ENCODE results near the gene TGFBR3. TPM values are rescaled to one million over a fixed set of nuclear protein-coding genes. Genes with fewer than 3 reads are reported as not detected.

TGFBR3 gene
- total and polyA plus RNA-seq, 12 donors = 6.6 to 36.7 (median 24.3) TPM

- no peak for TF ChIP-seq CTCF (IDR thresholded peaks at IDR 0.05)
- H3K27me3 ChIP-seq = no peaks in the 10 kb centered on the region
- H3K27ac ChIP-seq = peak overlapping the region; percentile 56 to 88 (median 84)
- no peaks in the 10 kb centered on the region for H3K36me3 ChIP-seq
- 46 to 69% methylated on average over 9 of the region's 9 CpGs for WGBS, 2 donors
- peak; percentile 49 to 71 for DNase-seq
- H3K9me3 ChIP-seq = no peaks in the 10 kb centered on the region
- intact Hi-C loops (cut with DNase I) = loop anchor here in 2 of 10 donors (10.0 kb wide), 3 partner anchors 92 to 242 kb away; no protein-coding TSS in a partner anchor
- H3K4me1 ChIP-seq = peaks cover 17 to 58% (median 40%) of the 10 kb centered on the region in 9 donors
- ATAC-seq = peak; percentile 80 to 90 (median 84)
- H3K4me3 ChIP-seq = peak overlapping the region in 1 of 10 donors; percentile 13
Measured at GRCh38 chr1:91827087-91827458, 58.9 kb downstream of the TGFBR3 start.

GRCh38 chr1:91826649-91827048 is 59.3 kb downstream of the TGFBR3 start:
- Histone ChIP-seq H3K4me3 (peak overlapping the region in 1 of 10 donors; percentile 14), H3K27me3 (no peaks in the 10 kb centered on the region), H3K36me3 (no peaks in the 10 kb centered on the region), H3K9me3 (no peaks in the 10 kb centered on the region), H3K4me1 (peaks cover 17 to 53% (median 37%) of the 10 kb centered on the region in 9 donors), H3K27ac (peak overlapping the region; percentile 51 to 88 (median 84))
- 72 to 80% methylated on average over 5 of the region's 5 CpGs for WGBS, 2 donors
- DNase-seq (no peak), ATAC-seq (no peak)
- no peak for TF ChIP-seq CTCF (IDR thresholded peaks at IDR 0.05)
- intact Hi-C loops (cut with DNase I) = loop anchor here in 2 of 10 donors (10.0 kb wide), 3 partner anchors 92 to 242 kb away; no protein-coding TSS in a partner anchor

GRCh38 chr1:91826248-91826647 is 59.7 kb downstream of the TGFBR3 start:
- WGBS, 2 donors = 60 to 71% methylated on average over 6 of the region's 6 CpGs
- Histone ChIP-seq H3K27me3 (no peaks in the 10 kb centered on the region), H3K4me3 (peak overlapping the region in 1 of 10 donors; percentile 14), H3K4me1 (peaks cover 17 to 49% (median 37%) of the 10 kb centered on the region in 9 donors), H3K36me3 (no peaks in the 10 kb centered on the region), H3K27ac (peak overlapping the region; percentile 51 to 88 (median 84)), H3K9me3 (no peaks in the 10 kb centered on the region)
- DNase-seq (peak in 1 of 2 donors; percentile 40), ATAC-seq (peak; percentile 56 to 80 (median 70))
- intact Hi-C loops (cut with DNase I) = loop anchor here in 2 of 10 donors (10.0 kb wide), 3 partner anchors 91 to 241 kb away; no protein-coding TSS in a partner anchor
- no peak for TF ChIP-seq CTCF (IDR thresholded peaks at IDR 0.05)

GRCh38 chr1:91821126-91821868 is 64.7 kb downstream of the TGFBR3 start:
- Histone ChIP-seq H3K4me1 (peaks cover 0 to 45% (median 39%) of the 10 kb centered on the region in 9 donors), H3K36me3 (no peaks in the 10 kb centered on the region), H3K4me3 (no peak overlapping the region), H3K27ac (no peak overlapping the region), H3K27me3 (no peaks in the 10 kb centered on the region), H3K9me3 (no peaks in the 10 kb centered on the region)
- ATAC-seq = no peak
- no peak for TF ChIP-seq CTCF (IDR thresholded peaks at IDR 0.05)
- intact Hi-C loops (cut with DNase I) = loop anchor here in 2 of 10 donors (10.0 kb wide), 3 partner anchors 86 to 236 kb away; no protein-coding TSS in a partner anchor
- DNase-seq = no peak
- WGBS, 2 donors = 83 to 89% methylated on average over 6 of the region's 6 CpGs
